ENCODE results near the gene PI16.

Gene PI16

DNA sequence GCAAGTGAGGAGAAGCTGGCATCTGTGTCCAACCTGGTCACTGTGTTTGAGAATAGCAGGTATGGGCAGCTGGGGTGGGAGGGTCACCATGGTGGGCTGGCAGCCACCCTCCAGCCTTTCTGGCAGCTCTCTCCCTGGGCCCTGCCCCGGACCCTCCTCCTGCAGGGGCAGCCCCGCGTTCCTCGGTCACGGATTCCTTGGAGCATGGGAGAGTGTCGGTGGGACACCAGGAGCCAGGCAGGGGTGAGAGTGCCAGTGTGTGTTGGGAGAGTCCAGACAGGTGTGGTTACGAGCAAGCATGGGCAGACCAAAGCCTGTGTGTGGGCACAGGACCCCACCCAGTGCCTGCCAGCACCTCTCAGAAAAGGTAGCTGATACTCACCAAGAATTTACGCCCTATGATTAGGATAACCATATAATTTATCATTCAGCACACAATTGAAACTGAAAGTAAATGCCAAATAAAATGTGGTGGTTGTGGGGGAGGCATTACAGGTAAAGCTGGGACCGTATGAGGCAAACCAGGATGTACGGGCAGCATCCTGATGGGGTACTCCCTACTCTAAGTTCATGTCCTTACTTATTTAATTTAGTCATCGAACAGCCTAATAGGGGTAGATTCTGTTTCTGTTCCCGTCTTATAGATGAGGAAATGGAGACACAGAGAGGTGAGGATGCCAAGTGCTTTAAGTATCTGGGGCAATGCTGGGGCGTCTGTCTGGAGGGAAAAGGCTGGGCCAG lies 51.5 kb downstream of the PI16 start:
- DNase-seq: no peak

GRCh38 chr6:37006793-37007339 lies 52.3 kb downstream of the PI16 start:
- no peak for DNase-seq

DNA sequence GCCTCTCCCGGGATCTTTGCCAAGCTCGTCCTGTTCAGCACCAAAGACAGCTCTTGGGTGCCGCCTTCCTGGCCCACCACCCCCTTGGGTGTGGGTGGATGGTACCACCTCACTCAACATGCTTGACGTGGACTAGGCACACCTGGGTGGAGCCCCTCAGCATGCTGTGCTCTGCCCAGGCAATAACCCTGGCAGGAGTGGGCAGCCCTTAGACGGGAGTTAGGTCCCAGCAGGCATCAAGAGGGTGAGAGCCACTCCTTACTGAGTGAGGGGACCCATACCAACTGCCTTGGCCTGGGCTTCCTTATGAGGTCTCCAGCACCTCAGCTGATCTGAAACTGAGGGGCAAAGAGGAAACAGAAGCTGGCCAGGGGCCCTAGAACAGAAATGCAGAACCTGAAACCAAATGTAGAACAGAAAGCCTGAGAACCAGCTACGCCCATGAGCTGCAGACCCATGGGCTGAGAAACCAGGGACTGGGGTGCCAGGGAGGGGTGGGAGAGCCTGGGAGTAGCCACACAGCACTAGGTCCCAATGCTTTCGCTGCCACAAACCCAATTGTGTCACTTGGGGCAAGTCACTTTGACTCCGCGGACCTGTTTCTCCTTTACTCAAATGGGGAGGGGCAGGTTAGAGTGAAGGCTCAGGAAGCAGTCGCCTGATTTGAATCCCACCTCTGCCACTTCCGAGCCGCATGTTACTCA lies 53.0 kb downstream of the PI16 start:
- DNase-seq: no peak

- DNase-seq: no peak
Measured at GRCh38 chr6:37008484-37009465, 54.2 kb downstream of the PI16 start.

DNA sequence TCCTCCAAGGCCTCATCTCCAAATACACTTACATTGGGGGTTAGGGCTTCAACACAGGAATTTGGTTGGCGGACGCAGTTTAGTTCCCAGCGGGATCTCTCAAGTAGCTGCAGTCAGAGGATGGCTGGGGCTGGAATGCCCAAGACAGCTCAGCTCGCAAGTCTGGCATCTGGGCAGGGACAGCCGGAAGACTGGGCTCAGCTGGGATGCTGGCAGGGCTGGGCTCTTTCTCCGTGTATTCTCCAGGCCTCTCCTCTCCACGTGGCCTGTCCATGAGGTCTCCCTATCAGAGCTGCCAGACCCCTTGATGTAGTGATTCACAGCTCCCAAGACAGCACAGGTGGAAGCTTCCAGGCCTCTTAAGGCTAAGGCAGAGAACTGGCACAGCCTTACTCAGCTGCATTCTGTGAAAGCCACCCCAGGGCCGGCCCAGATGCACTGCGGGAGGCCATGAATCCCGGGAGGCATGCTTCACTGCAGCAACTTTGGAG lies 55.9 kb downstream of the PI16 start:
- peak; percentile 14 for DNase-seq

DNA sequence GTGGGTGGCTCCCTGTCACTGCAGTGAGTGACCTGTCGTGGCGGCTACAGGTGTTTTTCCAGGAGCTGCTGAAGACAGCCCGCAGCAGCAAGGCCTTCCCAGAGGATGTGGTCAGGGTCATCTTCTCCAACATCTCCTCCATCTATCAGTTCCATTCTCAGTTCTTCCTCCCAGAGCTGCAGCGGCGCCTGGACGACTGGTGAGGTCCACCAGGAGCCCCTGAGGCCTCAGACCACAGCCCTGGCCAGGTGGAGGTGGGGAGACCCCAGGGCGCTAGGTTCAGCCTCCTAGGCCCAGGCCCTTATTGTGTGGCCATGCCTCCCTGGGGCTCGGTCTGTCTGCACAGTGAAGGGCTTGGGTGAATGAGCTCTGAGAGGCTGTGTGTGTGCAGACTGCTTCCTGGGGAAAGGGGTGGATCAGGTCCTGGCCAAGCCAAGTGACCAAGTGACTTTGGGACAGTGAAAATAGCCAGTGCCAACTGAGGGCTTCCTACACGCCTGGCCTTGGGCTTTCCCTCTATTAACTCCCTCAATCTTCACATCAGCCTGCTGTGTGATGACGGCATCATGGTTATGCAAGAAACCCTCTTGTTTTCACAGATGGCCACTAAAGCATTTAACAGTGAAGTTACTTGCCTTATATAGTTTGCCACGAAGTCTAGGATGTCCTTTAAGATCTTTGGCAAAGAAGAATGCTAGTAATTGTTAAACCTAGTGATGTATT lies 57.3 kb downstream of the PI16 start:
- DNase-seq: no peak

GRCh38 chr6:37013516-37014491 lies 59.3 kb downstream of the PI16 start:
- no peak for DNase-seq
